Astrocyte (in vitro differentiated cells and primary cell): ENCODE measurements around the gene IFT43.

Experiments used
- CTCF ChIP-seq: IDR thresholded peaks from 2 replicates; pipeline ENCODE4 v1.5.1; 2011; ENCODE audit warnings: low read depth, mild to moderate bottlenecking, inconsistent platforms, low read length, moderate library complexity; ENCODE audit not compliant: insufficient read depth
- EZH2 ChIP-seq: IDR thresholded peaks from 2 replicates; pipeline ENCODE4 v1.6.1; 2012; ENCODE audit warnings: mild to moderate bottlenecking, low read length, inconsistent platforms; ENCODE audit not compliant: insufficient read depth

- TF ChIP-seq CTCF (no peak), EZH2 (no peak)
Measured at GRCh38 chr14:76085358-76085757, 99.8 kb downstream of the IFT43 start.
